B cell (primary cell): ENCODE results near the gene TBXA2R. TPM values are rescaled to one million over a fixed set of nuclear protein-coding genes. Genes with fewer than 3 reads are reported as not detected.

Experiments
- ATAC-seq: fragments of 200-7000 bp; cut with Tn5 transposase; one replicate; pipeline ENCODE4 v1.10.0; 2021; ENCODE audit warnings: low read depth, mild to moderate bottlenecking, moderate number of reproducible peaks, moderate library complexity
- CTCF ChIA-PET: fragments of 350-600 bp; sonication (Branson Sonifier 250); formaldehyde crosslinking; loops from one replicate; lab custom pipeline; 2021; ENCODE audit warnings: antibody characterized with exemption, inconsistent platforms; lab: Charles Lee
- POLR2A ChIA-PET: fragments of 350-600 bp; sonication (Branson Sonifier 250); formaldehyde crosslinking; loops from one replicate; lab custom pipeline; 2021; ENCODE audit warnings: antibody characterized with exemption; lab: Charles Lee
- DNase-seq: peaks from one replicate; pipeline ENCODE4 v3.0.0; 2013
- H2AFZ ChIP-seq: 2 replicates; pipeline ENCODE4 v1.6.1; 2012; ENCODE audit warnings: mild to moderate bottlenecking, low read depth, low read length; ENCODE audit not compliant: insufficient read depth, poor library complexity, severe bottlenecking
- H3K27ac ChIP-seq, 2 donors: 1 replicate in 1 of 2; 2 replicates in 1 of 2; pipeline ENCODE4 v1.5.1; 2012 to 2013; ENCODE audit warnings: low read length in 2 of 2, mild to moderate bottlenecking in 2 of 2, moderate library complexity in 1 of 2
- H3K27me3 ChIP-seq, 4 experiments: fragments of 200-600 bp in 1 of 4; sonication (generic) in 1 of 4; replicated peaks in 1 of 4; 1 replicate in 2 of 4; 2 replicates in 2 of 4; pipeline versions ENCODE4 v1.6.1 to v1.7.0; 2013 to 2016; ENCODE audit warnings: low read length in 3 of 4, mild to moderate bottlenecking in 2 of 4, mixed read lengths in 1 of 4, moderate library complexity in 1 of 4; ENCODE audit not compliant: insufficient read depth in 4 of 4, control insufficient read depth in 3 of 4; ENCODE audit errors: control extremely low read depth in 1 of 4
- H3K36me3 ChIP-seq, 2 experiments: replicated peaks in 1 of 2; 1 replicate in 1 of 2; 2 replicates in 1 of 2; pipeline versions ENCODE4 v1.6.1 to v1.7.1; 2013; ENCODE audit warnings: low read length in 1 of 2; ENCODE audit not compliant: insufficient read depth in 2 of 2, control insufficient read depth in 1 of 2; ENCODE audit errors: control extremely low read depth in 1 of 2, extremely low read depth in 1 of 2
- H3K4me1 ChIP-seq, 2 donors: fragments of 200-600 bp in 1 of 2; sonication (generic) in 1 of 2; 1 replicate in 1 of 2; 2 replicates in 1 of 2; pipeline versions ENCODE4 v1.5.1 to v1.6.1; 2013 to 2017; ENCODE audit warnings: low read length in 2 of 2; ENCODE audit not compliant: control insufficient read depth in 2 of 2, insufficient read depth in 2 of 2
- H3K4me2 ChIP-seq: replicated peaks from 2 replicates; pipeline ENCODE3; 2012; ENCODE audit warnings: mild to moderate bottlenecking, low read depth, low read length; ENCODE audit not compliant: poor library complexity, severe bottlenecking
- H3K4me3 ChIP-seq, 5 experiments: fragments of 200-600 bp in 1 of 5; sonication (generic) in 1 of 5; 1 replicate in 3 of 5; 2 replicates in 2 of 5; pipeline versions ENCODE4 v1.5.1 to v1.7.0; 2011 to 2016; ENCODE audit warnings: low read length in 4 of 5, mild to moderate bottlenecking in 4 of 5, low read depth in 2 of 5, control low read depth in 1 of 5, moderate library complexity in 1 of 5; ENCODE audit not compliant: insufficient read depth in 1 of 5; ENCODE audit errors: control extremely low read depth in 1 of 5, extremely low read depth in 1 of 5
- H3K79me2 ChIP-seq: fragments of 200-600 bp; sonication (generic); one replicate; pipeline ENCODE4 v1.6.0; 2016; ENCODE audit warnings: low read length; ENCODE audit not compliant: control insufficient read depth, insufficient read depth
- H3K9ac ChIP-seq: fragments of 200-600 bp; sonication (generic); 2 replicates; pipeline ENCODE4 v1.6.1; 2017; ENCODE audit warnings: mild to moderate bottlenecking, low read length, moderate library complexity
- H3K9me3 ChIP-seq, 3 donors: one replicate each; pipeline versions ENCODE4 v1.6.1 to v1.7.1; 2013; ENCODE audit warnings: low read length in 2 of 3; ENCODE audit not compliant: control insufficient read depth in 2 of 3, insufficient read depth in 1 of 3; ENCODE audit errors: control extremely low read depth in 1 of 3
- H4K20me1 ChIP-seq: 2 replicates; pipeline ENCODE4 v1.6.0; 2012; ENCODE audit warnings: mild to moderate bottlenecking, low read length; ENCODE audit not compliant: insufficient read depth, control insufficient read depth, poor library complexity, severe bottlenecking
- H3K27ac Mint-ChIP-seq: one replicate; pipeline ENCODE4 v1.8.0; 2021; ENCODE audit warnings: mixed read lengths
- H3K27me3 Mint-ChIP-seq: one replicate; pipeline ENCODE4 v1.8.0; 2021; ENCODE audit warnings: mixed read lengths
- H3K4me1 Mint-ChIP-seq: one replicate; pipeline ENCODE4 v1.8.0; 2021; ENCODE audit warnings: mixed read lengths
- H3K4me3 Mint-ChIP-seq: one replicate; pipeline ENCODE4 v1.8.0; 2021; ENCODE audit warnings: mixed read lengths
- H3K9me3 Mint-ChIP-seq: one replicate; pipeline ENCODE4 v1.8.0; 2022; ENCODE audit warnings: mixed read lengths; ENCODE audit not compliant: insufficient read depth
- CTCF ChIP-seq: fragments of 200-600 bp; IDR thresholded peaks from one replicate; pipeline ENCODE4 v1.8.0; 2022; ENCODE audit warnings: antibody characterized with exemption, mild to moderate bottlenecking
- EZH2 ChIP-seq: IDR thresholded peaks from 2 replicates; pipeline ENCODE4 v1.6.1; 2012; ENCODE audit warnings: borderline replicate concordance, low read depth, mild to moderate bottlenecking, moderate library complexity, low read length; ENCODE audit not compliant: insufficient read depth, poor library complexity, severe bottlenecking
- WGBS: methylation state at CpG from one replicate; pipeline ENCODE4 v1.1.5; 2013; ENCODE audit warnings: missing lambda C conversion rate; ENCODE audit not compliant: insufficient coverage; 5-methylcytosine and 5-hydroxymethylcytosine counted together
- intact Hi-C: fragments of 100-400 bp; cut with micrococcal nuclease; formaldehyde crosslinking; loops from one replicate; pipeline ENCODE4 v1.10.0; 2022
- polyA plus RNA-seq: library from polyadenylated mRNA; depleted of rRNA; stranded (reverse); fragments of >200 nt; gene quantifications from 2 replicates; pipeline ENCODE4 v1.2.3, GENCODE V29; 2012
- total RNA-seq, 2 donors: library from RNA; stranded (reverse); fragments of 120-200 nt in 1 of 2; gene quantifications; 1 replicate in 1 of 2; 2 replicates in 1 of 2; pipeline versions ENCODE4 v1.2.3 to v1.2.4, GENCODE V29; 2013 to 2022

The TBXA2R gene
- total and polyA plus RNA-seq, 2 donors (not counting 1 experiment from before 2014, with no cell fraction given), result 3.9 to 7.9 TPM

GRCh38 chr19:3573162-3573857 lies 33.4 kb downstream of the TBXA2R start:
- Mint-ChIP-seq H3K27ac (no peak overlapping the region), H3K9me3 (no peaks in the 10 kb centered on the region), H3K27me3 (no peaks in the 10 kb centered on the region), H3K4me3 (peak overlapping the region; percentile 86), H3K4me1 (peaks cover 16% of the 10 kb centered on the region)
- no peaks in the 10 kb centered on the region for H3K36me3 ChIP-seq
- peak overlapping the region; percentile 100 for H3K4me2 ChIP-seq
- CTCF ChIA-PET, result interaction anchor here (0.6 to 1.0 kb wide), 2 partner anchors 19 to 831 kb away, joined by 3 to 5 read pairs; no protein-coding TSS in a partner anchor
- peaks cover 7% of the 10 kb centered on the region for H4K20me1 ChIP-seq
- intact Hi-C loops, result loop anchor here (5.0 kb wide), 1 partner anchor 189 kb away; the partner anchor contains the start of genes APBA3 and MRPL54
- peak overlapping the region; percentile 34 to 57 for H3K27ac ChIP-seq
- peaks cover 0 to 15% (median 0%) of the 10 kb centered on the region in 3 donors for H3K9me3 ChIP-seq
- 1% methylated on average over 57 of the region's 60 CpGs for WGBS
- TF ChIP-seq CTCF, result no peak
- TF ChIP-seq EZH2, result no peak
- peak overlapping the region; percentile 11 to 79 (median 74) for H3K4me3 ChIP-seq
- H3K4me1 ChIP-seq, result peaks cover 12 to 18% of the 10 kb centered on the region in 2 donors
- H2AFZ ChIP-seq, result peak overlapping the region; percentile 92
- ATAC-seq (peak; percentile 1), DNase-seq (no peak)
- POLR2A ChIA-PET, result no interaction called here
- H3K27me3 ChIP-seq, result no peaks in the 10 kb centered on the region
- peak overlapping the region; percentile 76 for H3K9ac ChIP-seq
- no peaks in the 10 kb centered on the region for H3K79me2 ChIP-seq

GRCh38 chr19:3572855-3573161 lies 33.9 kb downstream of the TBXA2R start, which contains the start of gene HMG20B:
HMG20B (plus strand) TSS chr19:3572944; CDS start chr19:3573310, 366 bp downstream.
- intact Hi-C loops, result loop anchor here (1.0 to 5.0 kb wide), 4 partner anchors 16 to 189 kb away; partner anchors contain the start of genes APBA3, FZR1, MFSD12 and MRPL54
- H3K27ac Mint-ChIP-seq, result peak within 1 kb of the TSS; percentile 83
- Histone ChIP-seq H3K36me3 (no peaks in the 10 kb centered on the region), H3K27ac (peak within 1 kb of the TSS; percentile 34 to 65), H3K27me3 (no peaks in the 10 kb centered on the region), H3K79me2 (no peaks in the 10 kb centered on the region), H3K4me3 (peak within 1 kb of the TSS; percentile 11 to 79 (median 74)), H3K9me3 (peaks cover 0 to 15% (median 0%) of the 10 kb centered on the region in 3 donors), H3K4me2 (peak within 1 kb of the TSS; percentile 100), H3K9ac (peak within 1 kb of the TSS; percentile 77), H3K4me1 (peaks cover 12 to 18% of the 10 kb centered on the region in 2 donors), H4K20me1 (peaks cover 7% of the 10 kb centered on the region), H2AFZ (peak within 1 kb of the TSS; percentile 98)
- H3K4me3 Mint-ChIP-seq, result peak within 1 kb of the TSS; percentile 86
- under 1% methylated on average over 28 of the region's 30 CpGs for WGBS
- POLR2A ChIA-PET, result no interaction called here
- DNase-seq, result no peak
- CTCF ChIA-PET, result no interaction called here
- TF ChIP-seq EZH2, result no peak
- peaks cover 16% of the 10 kb centered on the region for H3K4me1 Mint-ChIP-seq
- H3K27me3 Mint-ChIP-seq, result no peaks in the 10 kb centered on the region
- ATAC-seq, result no peak
- no peaks in the 10 kb centered on the region for H3K9me3 Mint-ChIP-seq
